ENCODE results near the gene ARID4B.

GRCh38 chr1:235181561-235182245 lies 146.3 kb downstream of the ARID4B start:
- TF ChIP-seq CTCF (IDR thresholded peaks at IDR 0.05; ENCODE audit: insufficient read depth, low read length) (no peak), POLR2AphosphoS5 (IDR thresholded peaks at IDR 0.05; ENCODE audit: low read depth) (no peak), REST (IDR thresholded peaks at IDR 0.05; ENCODE audit: insufficient replicate concordance, low read depth) (no peak)
